HepG2 (cell line): ENCODE results near the gene VDR. TPM values are rescaled to one million over a fixed set of nuclear protein-coding genes. Genes with fewer than 3 reads are reported as not detected.

Source experiments
- CAMTA2 ChIP-seq: sonication (generic); formaldehyde crosslinking; IDR thresholded peaks from 2 replicates; pipeline ENCODE4 v1.4.0; 2020; ENCODE audit warnings: mild to moderate bottlenecking, missing genetic modification reagents, borderline replicate concordance
- HDAC1 ChIP-seq: sonication (generic); formaldehyde crosslinking; IDR thresholded peaks from 2 replicates; pipeline ENCODE4 v1.5.1; 2020; ENCODE audit warnings: mild to moderate bottlenecking, missing genetic modification reagents
- MEIS1 ChIP-seq: sonication (generic); formaldehyde crosslinking; IDR thresholded peaks from 2 replicates; pipeline ENCODE4 v1.9.0; 2021; ENCODE audit warnings: mild to moderate bottlenecking, missing genetic modification reagents, moderate library complexity, borderline replicate concordance
- NRL ChIP-seq: sonication (generic); formaldehyde crosslinking; IDR thresholded peaks from 2 replicates; pipeline ENCODE4 v1.5.0; 2020; ENCODE audit warnings: missing genetic modification reagents, mild to moderate bottlenecking, moderate library complexity, borderline replicate concordance
- REL ChIP-seq: sonication (generic); formaldehyde crosslinking; conservative IDR thresholded peaks from 2 replicates; pipeline ENCODE4 v1.8.0; 2022; ENCODE audit warnings: mild to moderate bottlenecking, missing genetic modification reagents, moderate library complexity
- SP5 ChIP-seq: IDR thresholded peaks from 2 replicates; pipeline ENCODE4 v1.6.1; 2016; ENCODE audit warnings: low read depth, borderline replicate concordance
- TFDP1 ChIP-seq: IDR thresholded peaks from 2 replicates; pipeline ENCODE4 v1.6.1; 2016; ENCODE audit warnings: missing compliant biosample characterization, missing genetic modification reagents, borderline replicate concordance
- TFE3 ChIP-seq: IDR thresholded peaks from 2 replicates; pipeline ENCODE4 v1.6.1; 2016
- THAP7 ChIP-seq: sonication (generic); formaldehyde crosslinking; IDR thresholded peaks from 2 replicates; pipeline ENCODE4 v1.8.1; 2023; ENCODE audit warnings: mild to moderate bottlenecking, missing genetic modification reagents
- ZBTB20 ChIP-seq: sonication (generic); formaldehyde crosslinking; IDR thresholded peaks from 2 replicates; pipeline ENCODE4 v1.8.1; 2023; ENCODE audit warnings: missing genetic modification reagents, low read depth, mild to moderate bottlenecking, borderline replicate concordance
- ZNF143 ChIP-seq: sonication (generic); formaldehyde crosslinking; IDR thresholded peaks from 2 replicates; pipeline ENCODE4 v1.4.0; 2020; ENCODE audit warnings: missing genetic modification reagents
- ZNF20 ChIP-seq: sonication (generic); formaldehyde crosslinking; IDR thresholded peaks from 2 replicates; pipeline ENCODE4 v1.4.0; 2020; ENCODE audit warnings: mild to moderate bottlenecking, moderate library complexity, missing genetic modification reagents
- ZNF264 ChIP-seq: sonication (generic); formaldehyde crosslinking; IDR thresholded peaks from 2 replicates; pipeline ENCODE4 v1.4.0; 2020; ENCODE audit warnings: missing genetic modification reagents
- ZNF276 ChIP-seq: sonication (generic); formaldehyde crosslinking; IDR thresholded peaks from 2 replicates; pipeline ENCODE4 v1.4.0; 2020; ENCODE audit warnings: mild to moderate bottlenecking, low read depth, missing genetic modification reagents
- ZNF280B ChIP-seq: sonication (generic); formaldehyde crosslinking; IDR thresholded peaks from 2 replicates; pipeline ENCODE4 v1.5.0; 2020; ENCODE audit warnings: missing genetic modification reagents, mild to moderate bottlenecking, borderline replicate concordance
- ZNF282 ChIP-seq: fragments of 450-650 bp; IDR thresholded peaks from 2 replicates; pipeline ENCODE4 v1.6.1; 2018; ENCODE audit not compliant: partially characterized antibody
- ZNF564 ChIP-seq: sonication (generic); formaldehyde crosslinking; IDR thresholded peaks from 2 replicates; pipeline ENCODE4 v1.8.1; 2023; ENCODE audit warnings: mild to moderate bottlenecking, missing genetic modification reagents
- ZNF687 ChIP-seq: sonication (generic); formaldehyde crosslinking; IDR thresholded peaks from 2 replicates; pipeline ENCODE4 v1.5.1; 2020; ENCODE audit warnings: mild to moderate bottlenecking, missing genetic modification reagents, moderate library complexity
- polyA plus RNA-seq, 8 experiments: library from polyadenylated mRNA; depleted of rRNA in 3 of 8; stranded (reverse) in 7 of 8; unstranded in 1 of 8; fragments of >200 nt; fragmentation: Illumina TruSeq in 4 of 8; extraction: Trizol in 4 of 8; gene quantifications; 2 replicates each; pipeline versions ENCODE4 v1.2.1 to v1.2.3, GENCODE V29; 2011 to 2016; ENCODE audit warnings: low read depth in 4 of 8, missing spikeins in 1 of 8, mixed read lengths in 1 of 8; ENCODE audit not compliant: insufficient read depth in 1 of 8
- total RNA-seq, 5 experiments: library from RNA; depleted of rRNA; stranded (reverse); fragments of >200 nt; fragmentation: Illumina TruSeq; extraction: Trizol; gene quantifications; 2 replicates each; pipeline ENCODE4 v1.2.3, GENCODE V29; 2016; ENCODE audit warnings: low read depth in 1 of 5

Gene VDR
- total and polyA plus RNA-seq, 2 of the 13 experiments (the other 11 are each of a cell fraction or from before 2014, with no cell fraction given), result 0.08 to 0.33 TPM

GRCh38 chr12:47828976-47829482 is 75.8 kb downstream of the VDR start (continued):
- no peak for TF ChIP-seq TFDP1
- TF ChIP-seq THAP7, result no peak
- no peak for TF ChIP-seq ZNF20 (CRISPR knock-in tag)
- no peak for TF ChIP-seq HDAC1 (CRISPR knock-in tag)
- no peak for TF ChIP-seq ZNF564
- TF ChIP-seq ZNF264 (CRISPR knock-in tag), result no peak
- TF ChIP-seq ZNF282, result no peak
- no peak for TF ChIP-seq ZNF276 (CRISPR knock-in tag)
- TF ChIP-seq ZNF280B (CRISPR knock-in tag), result no peak
- TF ChIP-seq MEIS1 (CRISPR knock-in tag), result no peak
- TF ChIP-seq ZBTB20 (CRISPR knock-in tag), result no peak
- TF ChIP-seq CAMTA2, result no peak
- TF ChIP-seq ZNF687, result 0 out of 2 replicates have a peak, but pooled peaks have one; percentile 11
- TF ChIP-seq TFE3, result no peak
- peak; percentile 19; the same call in 1 of the 2 replicates for TF ChIP-seq SP5 (CRISPR knock-in tag)
- 0 out of 2 replicates have a peak, but pooled peaks have one; percentile 31 for TF ChIP-seq ZNF143 (CRISPR knock-in tag)
- TF ChIP-seq NRL (CRISPR knock-in tag), result no peak
- TF ChIP-seq REL (CRISPR knock-in tag), result no peak
